A673 (cell line): ENCODE measurements around the gene KCNK15.
"Not testable (repeated sequence)": the region's sequence is repeated elsewhere in the genome, so short reads cannot be mapped to it uniquely, and the experiment has no call there.

Source experiments
- EZH2 ChIP-seq: fragments of 200-600 bp; sonication (generic); IDR thresholded peaks from 2 replicates; pipeline ENCODE4 v1.6.1; 2017; ENCODE audit warnings: borderline replicate concordance, low read depth, mild to moderate bottlenecking, mixed read lengths, antibody characterized with exemption, low read length; ENCODE audit not compliant: poor library complexity, severe bottlenecking
- TF ChIP-seq, protein P1 (sequence below): fragments of 300-800, 200-600 bp; sonication (generic); conservative IDR thresholded peaks from 2 replicates; pipeline ENCODE4 v1.5.1; 2017; ENCODE audit warnings: low read depth, mild to moderate bottlenecking, antibody characterized with exemption, low read length, moderate library complexity, mixed read lengths

DNA sequence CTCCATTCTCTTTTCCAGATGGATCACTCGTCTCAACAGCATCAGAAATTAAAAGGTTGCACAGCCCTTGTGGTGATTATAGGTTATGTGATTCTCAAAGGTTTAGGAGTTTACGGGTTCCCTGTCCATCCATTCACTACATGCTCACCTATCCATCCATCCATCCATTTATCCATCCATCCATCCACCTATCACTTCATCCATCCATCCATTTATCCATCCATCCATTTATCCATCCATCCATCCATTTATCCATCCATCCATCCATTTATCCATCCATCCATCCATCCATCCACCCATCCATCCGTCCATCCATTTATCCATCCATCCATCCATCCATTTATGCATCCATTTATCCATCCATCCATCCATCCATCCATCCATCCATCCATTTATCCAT lies 18.1 kb downstream of the KCNK15 start:
- TF ChIP-seq, protein P1, sequence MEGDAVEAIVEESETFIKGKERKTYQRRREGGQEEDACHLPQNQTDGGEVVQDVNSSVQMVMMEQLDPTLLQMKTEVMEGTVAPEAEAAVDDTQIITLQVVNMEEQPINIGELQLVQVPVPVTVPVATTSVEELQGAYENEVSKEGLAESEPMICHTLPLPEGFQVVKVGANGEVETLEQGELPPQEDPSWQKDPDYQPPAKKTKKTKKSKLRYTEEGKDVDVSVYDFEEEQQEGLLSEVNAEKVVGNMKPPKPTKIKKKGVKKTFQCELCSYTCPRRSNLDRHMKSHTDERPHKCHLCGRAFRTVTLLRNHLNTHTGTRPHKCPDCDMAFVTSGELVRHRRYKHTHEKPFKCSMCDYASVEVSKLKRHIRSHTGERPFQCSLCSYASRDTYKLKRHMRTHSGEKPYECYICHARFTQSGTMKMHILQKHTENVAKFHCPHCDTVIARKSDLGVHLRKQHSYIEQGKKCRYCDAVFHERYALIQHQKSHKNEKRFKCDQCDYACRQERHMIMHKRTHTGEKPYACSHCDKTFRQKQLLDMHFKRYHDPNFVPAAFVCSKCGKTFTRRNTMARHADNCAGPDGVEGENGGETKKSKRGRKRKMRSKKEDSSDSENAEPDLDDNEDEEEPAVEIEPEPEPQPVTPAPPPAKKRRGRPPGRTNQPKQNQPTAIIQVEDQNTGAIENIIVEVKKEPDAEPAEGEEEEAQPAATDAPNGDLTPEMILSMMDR, result not testable (repeated sequence)
- not testable (repeated sequence) for TF ChIP-seq EZH2
